GM18519 (cell line): Measurements from ENCODE around the gene PLSCR1.
"Not testable (repeated sequence)": the region's sequence is repeated elsewhere in the genome, so short reads cannot be mapped to it uniquely, and the experiment has no call there.

Experiments
- ATAC-seq: cut with Tn5 transposase; IDR thresholded peaks from one replicate; pipeline ENCODE4 v1.9.1; 2021; ENCODE audit warnings: mild to moderate bottlenecking, moderate library complexity; ENCODE audit not compliant: unreplicated experiment, low FRiP score

Gene PLSCR1

DNA sequence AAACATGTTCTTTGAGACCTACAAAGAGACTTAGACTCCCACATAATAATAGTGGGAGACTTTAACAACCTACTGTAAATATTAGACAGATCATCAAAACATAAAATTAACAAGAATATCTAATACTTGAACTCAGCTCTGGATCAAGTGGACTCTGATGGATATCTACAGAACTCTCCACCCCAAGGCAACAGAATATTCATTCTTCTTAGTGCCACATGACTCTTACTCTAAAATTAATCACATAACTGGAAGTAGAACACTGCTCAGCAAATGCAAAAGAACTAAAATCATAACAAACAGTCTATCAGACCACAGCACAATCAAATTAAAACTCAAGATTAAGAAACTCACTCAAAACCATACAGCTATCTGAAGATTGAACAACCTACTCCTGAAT, 59.1 kb downstream of the PLSCR1 start:
- ATAC-seq, result no peak

DNA sequence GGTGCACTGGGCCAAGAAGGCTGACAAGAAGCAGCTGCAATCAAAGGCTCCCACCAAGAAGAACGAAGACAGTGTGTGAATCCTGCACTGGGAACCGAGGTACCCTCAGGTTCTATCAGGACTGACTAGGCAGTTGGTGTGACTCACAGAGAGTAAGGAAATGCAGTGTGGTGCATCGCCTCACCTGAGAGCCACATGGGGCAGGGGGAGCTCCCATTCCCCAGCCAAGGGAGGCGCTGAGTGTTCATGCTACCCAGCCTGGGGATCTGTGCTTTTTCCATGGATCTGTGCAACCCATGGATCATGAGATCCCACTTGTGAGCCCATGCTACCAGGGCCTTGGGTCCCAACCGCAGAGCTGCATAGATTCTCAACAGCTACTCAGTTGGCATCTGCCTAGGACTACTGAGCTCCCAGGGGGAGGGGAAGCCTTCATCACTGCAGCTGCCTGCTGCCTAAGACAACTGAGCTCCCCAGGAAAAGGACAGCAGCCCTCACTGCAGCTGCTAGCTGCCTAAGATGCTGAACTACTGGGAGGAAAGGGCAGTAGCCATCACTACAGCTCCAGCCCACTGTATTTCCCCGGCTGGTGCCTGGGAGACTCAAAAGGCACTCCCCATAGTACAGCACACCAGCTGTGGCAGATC, 68.2 kb downstream of the PLSCR1 start:
- no peak for ATAC-seq

DNA sequence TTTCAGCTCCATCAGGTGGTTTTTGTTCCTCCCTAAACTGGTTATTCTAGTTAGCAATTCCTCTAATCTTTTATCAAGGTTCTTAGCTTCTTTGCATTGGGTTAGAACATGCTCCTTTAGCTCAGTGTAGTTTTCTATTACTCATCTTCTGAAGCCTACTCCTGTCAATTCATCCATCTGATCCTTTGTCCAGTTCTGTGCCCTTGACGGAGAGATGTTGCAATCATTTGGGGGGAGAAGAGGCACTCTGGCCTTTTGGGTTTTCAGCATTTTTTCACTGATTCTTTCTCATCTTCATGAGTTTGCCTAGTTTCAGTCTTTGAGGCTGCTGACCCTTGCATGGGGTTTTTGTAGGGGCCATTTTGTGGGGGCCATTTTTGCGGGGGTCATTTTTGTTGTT, 69.4 kb downstream of the PLSCR1 start:
- ATAC-seq, result not testable (repeated sequence)

DNA sequence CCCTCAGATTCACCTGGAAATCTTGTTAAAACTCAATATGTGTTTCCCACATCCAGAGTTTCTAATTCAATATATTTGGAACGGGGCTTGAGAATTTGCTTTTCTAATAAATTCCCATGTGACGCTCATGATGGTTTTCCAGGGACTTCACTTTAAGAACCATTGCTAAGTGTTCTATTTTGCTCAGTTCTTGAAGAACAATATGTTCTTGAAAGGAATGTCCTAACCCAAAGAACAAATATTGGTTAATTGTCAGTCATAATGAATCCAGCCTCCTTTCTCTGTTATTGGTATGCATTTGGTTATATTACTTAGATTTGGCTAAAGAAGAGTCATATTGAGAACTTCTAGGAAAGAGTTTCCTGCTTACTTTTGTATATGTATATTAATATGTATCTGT, 70.7 kb downstream of the PLSCR1 start:
- ATAC-seq, result no peak

DNA sequence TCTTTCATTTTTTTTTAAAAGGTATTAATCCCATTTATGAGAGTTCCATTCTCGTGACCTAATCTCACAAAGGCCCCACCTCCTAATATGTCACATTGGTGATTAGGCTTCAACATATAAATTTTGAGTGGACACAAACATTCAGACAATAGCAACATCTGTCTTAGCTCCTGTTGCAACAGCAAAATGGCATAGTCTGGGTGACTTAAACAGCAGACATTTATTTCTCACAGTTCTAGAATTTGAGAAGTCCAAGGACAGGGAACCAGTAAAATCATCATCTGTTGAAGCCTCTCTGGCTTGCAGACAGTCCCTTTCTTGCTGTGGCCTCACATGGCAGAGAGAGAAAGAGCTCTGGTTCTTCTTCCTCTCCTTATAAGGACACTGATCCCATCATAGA, 71.8 kb downstream of the PLSCR1 start:
- ATAC-seq, result no peak

DNA sequence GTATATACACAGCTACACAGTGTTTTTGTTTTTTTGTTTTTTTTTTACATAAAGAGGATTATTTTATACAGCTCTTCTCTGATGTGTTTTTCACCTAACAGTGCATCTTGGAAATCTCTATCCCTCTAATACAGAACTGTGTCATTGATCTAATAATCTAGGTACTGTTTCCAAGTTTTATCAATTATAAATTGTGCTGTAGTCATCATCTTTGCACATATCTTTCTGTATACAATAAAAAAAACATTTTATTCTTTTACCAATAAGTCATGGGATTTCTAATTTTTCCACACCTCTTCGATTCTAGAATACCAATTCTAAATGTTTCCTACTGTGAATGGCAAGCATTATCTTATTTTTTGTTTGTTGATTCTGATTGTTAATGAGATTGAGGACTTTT, 73.4 kb downstream of the PLSCR1 start:
- no peak for ATAC-seq

DNA sequence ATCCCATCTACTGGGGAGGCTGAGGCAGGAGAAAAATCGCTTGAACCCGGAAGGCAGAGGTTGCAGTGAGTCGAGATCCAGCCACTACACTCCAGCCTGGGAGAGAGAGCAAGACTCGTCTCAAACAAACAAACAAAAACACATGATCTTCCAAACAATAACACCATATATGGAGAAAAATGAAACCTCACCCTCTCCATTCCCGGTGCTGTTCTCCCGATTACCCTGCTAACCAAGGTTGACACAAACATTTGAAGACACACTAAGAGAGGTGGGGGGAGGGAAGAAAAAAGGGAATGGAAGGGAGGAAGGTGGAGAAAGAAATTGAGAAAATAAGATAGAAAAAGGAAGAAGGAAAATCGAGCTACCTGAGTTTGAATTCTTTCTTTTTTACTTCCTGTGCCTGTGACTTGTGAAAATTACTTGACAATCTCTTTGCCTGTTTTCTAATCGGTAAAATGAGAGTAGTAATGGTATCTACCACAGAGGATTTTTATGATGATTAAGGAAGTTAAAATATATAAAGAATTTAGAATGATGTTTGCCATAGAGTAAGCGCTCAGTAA, 73.9 kb downstream of the PLSCR1 start:
- no peak for ATAC-seq

DNA sequence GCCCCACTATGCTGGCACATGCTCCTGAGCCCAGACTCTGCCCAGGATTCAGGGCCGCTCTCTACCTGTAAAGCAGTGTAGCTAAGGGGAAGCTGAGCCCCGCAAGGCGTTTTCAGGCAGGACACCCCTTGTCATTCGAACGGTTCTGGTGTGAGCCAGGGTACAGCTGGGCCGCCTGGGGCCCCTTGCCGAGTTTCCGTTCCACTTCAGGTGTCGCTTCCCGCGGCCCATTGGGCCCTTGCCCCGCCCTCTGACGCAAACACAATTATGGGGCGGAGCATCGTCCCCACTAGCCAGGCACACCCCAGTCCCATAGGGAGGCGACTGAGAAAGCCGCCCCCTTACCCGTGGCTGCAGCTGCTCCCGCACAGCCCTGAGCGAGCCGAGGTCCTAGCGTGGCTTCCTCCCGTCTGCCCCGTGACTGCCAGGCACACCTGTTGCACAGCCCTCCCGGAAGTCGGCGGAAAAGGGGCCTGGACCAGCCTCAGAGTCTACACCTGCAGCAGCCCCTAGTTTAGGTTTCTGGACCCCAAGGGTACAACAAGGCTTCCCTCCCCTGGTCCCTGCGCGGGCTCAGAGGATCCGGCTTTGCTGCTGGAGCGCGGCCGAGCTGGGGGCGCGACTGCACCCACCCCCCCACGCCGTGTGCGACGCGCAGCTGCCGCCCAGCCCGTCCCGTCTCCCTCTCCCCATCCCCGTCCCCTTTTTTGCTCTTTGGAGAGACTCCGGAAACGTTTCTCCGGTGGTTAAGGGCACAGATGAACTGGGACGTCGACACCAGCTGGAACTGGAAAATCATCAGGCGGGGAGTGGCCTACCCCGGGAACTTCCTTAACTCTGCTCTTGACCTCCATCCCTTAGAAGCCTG, 75.0 kb downstream of the PLSCR1 start, which contains the start of gene PLSCR2:
Gene PLSCR2 (minus strand): TSS at position 412 of the 868 bp plus-strand sequence. CDS start 9,657 bp downstream, outside the sequence.
- ATAC-seq, result peak; percentile 98

DNA sequence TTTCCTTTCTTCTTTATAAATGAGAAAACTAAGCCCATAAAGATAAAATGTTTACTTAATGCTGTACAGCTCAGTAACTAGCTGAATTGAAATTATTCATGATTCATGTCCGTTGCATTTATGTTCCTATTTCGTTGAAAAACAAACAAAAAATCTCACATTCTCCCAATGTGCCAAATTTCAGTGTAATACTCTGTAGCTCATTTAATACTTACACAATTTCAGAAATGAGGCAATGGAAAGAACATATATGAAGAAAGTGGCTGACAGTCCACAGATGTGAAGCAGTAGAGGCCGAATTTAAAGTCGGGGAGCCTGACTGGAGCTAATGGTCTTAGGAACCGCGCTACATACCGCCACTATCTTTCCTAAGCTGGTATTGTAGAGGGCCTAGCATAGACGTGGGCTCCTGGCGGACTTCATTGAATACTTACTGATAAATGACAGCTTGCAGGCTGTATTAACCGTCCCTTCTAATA, 75.7 kb downstream of the PLSCR1 start:
- no peak for ATAC-seq

DNA sequence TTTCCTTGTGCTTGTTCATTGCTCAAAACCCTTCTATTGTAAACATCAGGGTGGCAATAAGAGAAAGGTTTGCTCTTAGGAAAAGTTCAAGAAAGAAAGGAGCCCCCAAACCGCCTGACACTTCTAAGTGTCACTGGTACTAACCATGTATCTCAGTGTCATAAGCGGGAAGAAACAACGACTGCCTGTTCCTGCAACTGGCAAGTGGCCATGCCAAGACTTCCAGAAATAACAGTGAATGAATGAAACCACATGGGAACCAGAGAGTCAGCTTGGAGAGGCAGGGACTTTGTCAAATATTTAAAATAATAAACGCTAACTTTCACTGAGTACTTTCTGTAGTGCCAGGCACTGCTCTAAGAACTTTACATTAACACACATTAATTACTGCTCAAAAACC, 76.2 kb downstream of the PLSCR1 start:
- ATAC-seq, result no peak

DNA sequence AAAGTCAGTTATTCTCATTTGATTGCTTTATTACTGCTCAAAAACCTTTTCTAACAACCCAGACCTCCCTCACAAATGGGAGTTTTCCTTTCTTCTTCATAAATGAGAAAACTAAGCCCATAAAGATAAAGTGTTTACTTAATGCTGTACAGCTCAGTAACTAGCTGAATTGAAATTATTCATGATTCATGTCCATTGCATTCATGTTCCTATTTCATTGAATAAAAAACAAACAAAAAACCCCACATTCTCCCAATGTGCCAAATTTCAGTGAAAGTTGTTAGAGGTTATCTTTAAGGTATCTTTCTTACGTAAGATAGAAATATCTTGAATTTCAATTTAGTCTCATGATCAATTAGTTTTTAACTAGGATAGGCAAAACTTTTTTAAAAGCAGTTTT, 77.8 kb downstream of the PLSCR1 start:
- ATAC-seq, result no peak

DNA sequence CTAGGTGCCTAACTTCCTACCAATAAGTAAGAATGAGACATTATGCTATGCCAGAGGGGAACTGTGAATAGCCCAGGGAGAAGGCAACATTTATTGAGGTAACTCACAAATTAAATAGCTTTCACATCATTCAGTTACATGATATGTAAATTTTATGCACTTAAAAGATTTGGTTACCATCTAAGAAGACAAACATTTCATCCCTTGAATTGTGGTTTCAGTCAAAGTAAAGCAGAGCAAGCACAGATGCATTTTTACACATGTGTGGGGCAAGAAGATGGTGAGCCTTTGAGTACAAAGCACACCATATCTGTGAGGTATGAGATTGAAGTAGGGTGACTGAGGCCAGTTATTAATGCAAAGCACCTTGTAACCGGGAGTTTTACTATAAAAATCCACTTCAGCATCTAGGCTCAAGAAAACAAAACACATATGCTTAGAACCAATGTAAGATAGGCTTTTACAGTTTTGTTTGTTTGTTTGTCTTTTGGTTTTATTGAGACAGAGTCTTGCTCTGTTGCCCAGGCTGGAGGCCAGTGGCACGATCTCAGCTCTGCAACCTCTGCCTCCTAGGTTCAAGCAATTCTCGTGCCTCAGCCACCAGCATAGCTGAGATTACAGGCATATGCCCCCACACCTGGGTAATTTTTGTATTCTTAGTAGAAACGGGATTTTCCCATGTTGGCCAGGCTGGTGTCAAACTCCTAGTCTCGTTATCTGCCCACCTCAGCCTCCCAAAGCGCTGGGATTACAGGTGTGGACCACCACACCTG, 78.5 kb downstream of the PLSCR1 start:
- ATAC-seq, result no peak
